Endothelial cell of umbilical vein (primary cell): Measurements from ENCODE around the gene DCAF7. TPM values are rescaled to one million over a fixed set of nuclear protein-coding genes. Genes with fewer than 3 reads are reported as not detected.

ENCODE experiments used
- BruUV-seq: library from RNA; stranded (reverse); fragments of 400-500 nt; replicated peaks from 2 replicates; lab custom pipeline; 2021; lab: Mats Ljungman, UMichigan
- CTCF ChIA-PET: fragments of 300-600, 350-600 bp; sonication (Branson Sonifier 250); formaldehyde crosslinking; loops from one replicate; lab custom pipeline; 2021; ENCODE audit warnings: antibody characterized with exemption, inconsistent platforms; lab: Charles Lee
- POLR2A ChIA-PET: fragments of 300-600, 350-600 bp; sonication (Branson Sonifier 250); formaldehyde crosslinking; loops from one replicate; lab custom pipeline; 2021; ENCODE audit warnings: antibody characterized with exemption, inconsistent platforms; lab: Charles Lee
- DNase-seq: peaks from one replicate; pipeline ENCODE4 v3.0.0-alpha.2; 2011; ENCODE audit warnings: low read depth, low spot score
- FAIRE-seq: peaks from 2 replicates; lab custom pipeline; 2011; peaks lifted over from hg19 to GRCh38; lab: Jason Lieb, UNC
- H2AFZ ChIP-seq: 2 replicates; pipeline ENCODE4 v1.6.0; 2012; ENCODE audit warnings: low read depth, low read length, control low read depth, inconsistent platforms
- H3K27ac ChIP-seq: 2 replicates; pipeline ENCODE4 v1.5.1; 2011; ENCODE audit warnings: low read depth, mild to moderate bottlenecking, control low read depth, low read length, moderate library complexity; ENCODE audit not compliant: insufficient read depth
- H3K27me3 ChIP-seq, 2 experiments: 2 replicates each; pipeline versions ENCODE4 v1.6.0 to v1.6.1; 2011; ENCODE audit warnings: low read length in 2 of 2, mixed read lengths in 1 of 2; ENCODE audit not compliant: control insufficient read depth in 2 of 2, insufficient read depth in 2 of 2
- H3K36me3 ChIP-seq, 2 experiments: 2 replicates in 1 of 2; 3 replicates in 1 of 2; pipeline ENCODE4 v1.5.1; 2011; ENCODE audit warnings: low read length in 2 of 2, mild to moderate bottlenecking in 1 of 2, moderate library complexity in 1 of 2; ENCODE audit not compliant: control insufficient read depth in 2 of 2, insufficient read depth in 2 of 2; ENCODE audit errors: extremely low read depth in 1 of 2
- H3K4me1 ChIP-seq: 3 replicates; pipeline ENCODE4 v1.5.1; 2011; ENCODE audit warnings: mild to moderate bottlenecking, low read length; ENCODE audit not compliant: control insufficient read depth, insufficient read depth; ENCODE audit errors: extremely low read depth
- H3K4me2 ChIP-seq: 2 replicates; pipeline ENCODE4 v1.6.1; 2011; ENCODE audit warnings: low read length, control low read depth, mixed read lengths; ENCODE audit not compliant: insufficient read depth
- H3K4me3 ChIP-seq, 3 experiments: fragments of 200-600 bp in 1 of 3; sonication (generic), shearing (Covaris generic) in 1 of 3; replicated peaks in 1 of 3; 2 replicates each; pipeline ENCODE4 v1.5.1; 2011 to 2016; ENCODE audit warnings: control low read depth in 3 of 3, low read length in 3 of 3, mild to moderate bottlenecking in 2 of 3, inconsistent platforms in 1 of 3, low read depth in 1 of 3, moderate library complexity in 1 of 3; ENCODE audit not compliant: insufficient read depth in 1 of 3
- H3K79me2 ChIP-seq: 2 replicates; pipeline ENCODE4 v1.6.0; 2012; ENCODE audit warnings: low read length, inconsistent platforms; ENCODE audit not compliant: control insufficient read depth, insufficient read depth
- H3K9ac ChIP-seq: replicated peaks from 2 replicates; pipeline ENCODE3; 2011; ENCODE audit warnings: low read length, control low read depth; ENCODE audit not compliant: insufficient read depth; ENCODE audit errors: extremely low read depth
- H3K9me1 ChIP-seq: replicated peaks from 3 replicates; pipeline ENCODE4 v1.6.0; 2011; ENCODE audit warnings: mild to moderate bottlenecking, low read length; ENCODE audit not compliant: control insufficient read depth, insufficient read depth; ENCODE audit errors: extremely low read depth
- H3K9me3 ChIP-seq: replicated peaks from 2 replicates; pipeline ENCODE4 v1.5.1; 2012; ENCODE audit warnings: low read length, inconsistent platforms; ENCODE audit not compliant: control insufficient read depth, insufficient read depth
- H4K20me1 ChIP-seq: replicated peaks from 2 replicates; pipeline ENCODE3; 2011; ENCODE audit warnings: mild to moderate bottlenecking, low read length; ENCODE audit not compliant: control insufficient read depth, insufficient read depth; ENCODE audit errors: extremely low read depth
- EZH2 ChIP-seq: IDR thresholded peaks from 2 replicates; pipeline ENCODE4 v1.6.1; 2012; ENCODE audit warnings: borderline replicate concordance, low read depth, mild to moderate bottlenecking, moderate library complexity, low read length, inconsistent platforms; ENCODE audit not compliant: severe bottlenecking
- FOS ChIP-seq: IDR thresholded peaks from 2 replicates; pipeline ENCODE4 v1.6.1; 2011; ENCODE audit warnings: mild to moderate bottlenecking, low read length, moderate library complexity, borderline replicate concordance; ENCODE audit not compliant: insufficient read depth
- GATA2 ChIP-seq: IDR thresholded peaks from 2 replicates; pipeline ENCODE4 v1.7.0; 2011; ENCODE audit warnings: low read depth, mild to moderate bottlenecking, moderate library complexity, mixed read lengths, low read length; ENCODE audit not compliant: insufficient read length, insufficient read depth
- JUN ChIP-seq: IDR thresholded peaks from 2 replicates; pipeline ENCODE4 v1.6.1; 2011; ENCODE audit warnings: borderline replicate concordance, low read depth; ENCODE audit not compliant: insufficient read length, insufficient read depth
- MYC ChIP-seq: IDR thresholded peaks from one replicate; pipeline ENCODE4 v1.6.1; 2011; ENCODE audit warnings: mild to moderate bottlenecking, low read depth, low read length
- POLR2A ChIP-seq: IDR thresholded peaks from 2 replicates; pipeline ENCODE4 v1.6.1; 2012; ENCODE audit warnings: low read depth, mild to moderate bottlenecking, control low read depth, low read length
- POLR2AphosphoS5 ChIP-seq: IDR thresholded peaks from 2 replicates; pipeline ENCODE4 v1.6.1; 2012; ENCODE audit warnings: low read depth, mild to moderate bottlenecking, control low read depth, low read length, moderate library complexity; ENCODE audit not compliant: insufficient read depth
- dilution Hi-C: fragments of 300-500 bp; cut with MboI; formaldehyde crosslinking; loops from one replicate; pipeline ENCODE4 v1.15.0; 2019; ENCODE audit warnings: low sequenced_read_pairs; ENCODE audit not compliant: extremely low pct_ligation_motif_present
- intact Hi-C: fragments of 100-400 bp; cut with micrococcal nuclease; formaldehyde crosslinking; loops from one replicate; pipeline ENCODE4 v1.10.0; 2022
- polyA plus RNA-seq, 4 experiments: library from polyadenylated mRNA; depleted of rRNA in 3 of 4; stranded (reverse) in 3 of 4; unstranded in 1 of 4; fragments of >200 nt; gene quantifications; 2 replicates each; pipeline versions ENCODE4 v1.2.1 to v1.2.3, GENCODE V29; 2011 to 2012; ENCODE audit warnings: missing spikeins in 1 of 4
- total RNA-seq: library from RNA; stranded (reverse); gene quantifications from 2 replicates; pipeline ENCODE4 v1.2.3, GENCODE V29; 2021
- TF ChIP-seq, protein P1 (sequence below): IDR thresholded peaks from 2 replicates; pipeline ENCODE4 v1.6.1; 2011; ENCODE audit not compliant: insufficient read depth, insufficient read length
- TF ChIP-seq, protein P2 (sequence below), 2 donors: IDR thresholded peaks; 1 replicate in 1 of 2; 2 replicates in 1 of 2; pipeline ENCODE4 v1.5.1; 2011; ENCODE audit warnings: low read length in 2 of 2, mild to moderate bottlenecking in 2 of 2, moderate library complexity in 2 of 2, control low read depth in 1 of 2, inconsistent platforms in 1 of 2, low read depth in 1 of 2; ENCODE audit not compliant: insufficient read depth in 1 of 2; ENCODE audit errors: extremely low read depth in 1 of 2

The DCAF7 gene
- total and polyA plus RNA-seq, 2 donors (not counting 3 experiments of a cell fraction or from before 2014, with no cell fraction given), result 82.8 to 100 TPM

DNA sequence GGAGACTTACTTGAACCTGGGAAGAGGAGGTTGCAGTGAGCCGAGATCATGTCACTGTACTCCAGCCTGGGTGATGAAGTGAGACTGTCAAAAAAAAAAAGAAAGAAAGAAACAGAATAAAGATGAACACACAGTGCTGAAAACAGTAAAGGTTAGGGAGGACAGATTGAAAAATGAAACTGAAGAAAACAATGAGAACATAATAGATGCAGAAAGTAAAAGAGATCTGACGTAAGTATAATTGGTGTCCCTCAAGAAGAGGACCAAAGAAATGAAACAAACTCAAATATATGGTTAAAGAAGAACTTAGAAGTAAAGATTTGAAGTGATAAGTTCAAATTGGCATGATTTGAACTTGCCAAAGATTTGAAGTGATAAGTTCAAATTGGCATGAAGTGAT lies 7.1 kb downstream of the DCAF7 start:
- ChIA-PET POLR2A (no interaction called here), CTCF (interaction anchor here (2.3 kb wide), 1 partner anchor 132 kb away, joined by 5 read pairs; no protein-coding TSS in a partner anchor)
- TF ChIP-seq GATA2 (no peak), EZH2 (no peak), POLR2AphosphoS5 (no peak), FOS (no peak), POLR2A (no peak), MYC (no peak), JUN (no peak)
- TF ChIP-seq, protein P1, sequence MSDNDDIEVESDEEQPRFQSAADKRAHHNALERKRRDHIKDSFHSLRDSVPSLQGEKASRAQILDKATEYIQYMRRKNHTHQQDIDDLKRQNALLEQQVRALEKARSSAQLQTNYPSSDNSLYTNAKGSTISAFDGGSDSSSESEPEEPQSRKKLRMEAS, result no peak
- TF ChIP-seq, protein P2, sequence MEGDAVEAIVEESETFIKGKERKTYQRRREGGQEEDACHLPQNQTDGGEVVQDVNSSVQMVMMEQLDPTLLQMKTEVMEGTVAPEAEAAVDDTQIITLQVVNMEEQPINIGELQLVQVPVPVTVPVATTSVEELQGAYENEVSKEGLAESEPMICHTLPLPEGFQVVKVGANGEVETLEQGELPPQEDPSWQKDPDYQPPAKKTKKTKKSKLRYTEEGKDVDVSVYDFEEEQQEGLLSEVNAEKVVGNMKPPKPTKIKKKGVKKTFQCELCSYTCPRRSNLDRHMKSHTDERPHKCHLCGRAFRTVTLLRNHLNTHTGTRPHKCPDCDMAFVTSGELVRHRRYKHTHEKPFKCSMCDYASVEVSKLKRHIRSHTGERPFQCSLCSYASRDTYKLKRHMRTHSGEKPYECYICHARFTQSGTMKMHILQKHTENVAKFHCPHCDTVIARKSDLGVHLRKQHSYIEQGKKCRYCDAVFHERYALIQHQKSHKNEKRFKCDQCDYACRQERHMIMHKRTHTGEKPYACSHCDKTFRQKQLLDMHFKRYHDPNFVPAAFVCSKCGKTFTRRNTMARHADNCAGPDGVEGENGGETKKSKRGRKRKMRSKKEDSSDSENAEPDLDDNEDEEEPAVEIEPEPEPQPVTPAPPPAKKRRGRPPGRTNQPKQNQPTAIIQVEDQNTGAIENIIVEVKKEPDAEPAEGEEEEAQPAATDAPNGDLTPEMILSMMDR (IDR thresholded peaks at IDR 0.05; ENCODE audit: extremely low read depth in 1 of 2, insufficient read depth in 1 of 2, low read depth in 1 of 2, low read length in 2 of 2), result no peak
- H3K9me3 ChIP-seq, result no peaks in the 10 kb centered on the region
- H3K79me2 ChIP-seq, result peaks cover 95% of the 10 kb centered on the region
- no peak overlapping the region for H3K4me3 ChIP-seq
- peaks cover 3% of the 10 kb centered on the region for H3K4me1 ChIP-seq
- dilution Hi-C loops (no loop called here), intact Hi-C loops (no loop called here)
- H3K27me3 ChIP-seq, result no peaks in the 10 kb centered on the region
- BruUV-seq, result no TSS peak
- no peak for DNase-seq
- H3K4me2 ChIP-seq, result no peak overlapping the region
- no peak overlapping the region for H3K9ac ChIP-seq
- no peak overlapping the region for H2AFZ ChIP-seq
- H3K9me1 ChIP-seq, result no peaks in the 10 kb centered on the region
- no peak for FAIRE-seq
- H4K20me1 ChIP-seq, result peaks cover 21% of the 10 kb centered on the region
- no peaks in the 10 kb centered on the region for H3K36me3 ChIP-seq
- no peak overlapping the region for H3K27ac ChIP-seq
